MM.1S (cell line): Measurements from ENCODE around the gene MACROD2.
"Not testable (repeated sequence)": the region's sequence is repeated elsewhere in the genome, so short reads cannot be mapped to it uniquely, and the experiment has no call there.

Experiments used
- DNase-seq: peaks from one replicate; pipeline ENCODE4 v3.0.0-alpha.2; 2015
- H2AFZ ChIP-seq: fragments of 300-600 bp; sonication (generic); 2 replicates; pipeline ENCODE4 v1.6.0; 2016; ENCODE audit warnings: antibody characterized with exemption, low read length
- H3F3A ChIP-seq: fragments of 300-600 bp; sonication (generic); 2 replicates; pipeline ENCODE4 v1.6.1; 2016; ENCODE audit warnings: mild to moderate bottlenecking, antibody characterized with exemption, low read length, moderate library complexity, mixed read lengths; ENCODE audit not compliant: insufficient read depth
- H3K27ac ChIP-seq: fragments of 300-600 bp; sonication (generic); 2 replicates; pipeline ENCODE4 v1.5.1; 2016; ENCODE audit warnings: mild to moderate bottlenecking, low read length
- H3K27me3 ChIP-seq: fragments of 300-600 bp; sonication (generic); replicated peaks from 2 replicates; pipeline ENCODE4 v1.6.0; 2016; ENCODE audit warnings: low read length; ENCODE audit not compliant: insufficient read depth
- H3K36me3 ChIP-seq: fragments of 300-600 bp; sonication (generic); replicated peaks from 2 replicates; pipeline ENCODE4 v1.6.1; 2016; ENCODE audit warnings: mild to moderate bottlenecking, low read length, mixed read lengths; ENCODE audit not compliant: insufficient read depth
- H3K4me1 ChIP-seq: fragments of 300-600 bp; sonication (generic); 2 replicates; pipeline ENCODE4 v1.6.1; 2016; ENCODE audit warnings: low read length, mixed read lengths
- H3K4me2 ChIP-seq: fragments of 300-600 bp; sonication (generic); 2 replicates; pipeline ENCODE4 v1.6.0; 2016; ENCODE audit warnings: low read depth, low read length
- H3K4me3 ChIP-seq: fragments of 300-600 bp; sonication (generic); 2 replicates; pipeline ENCODE4 v1.5.1; 2016; ENCODE audit warnings: low read length, mixed read lengths
- H3K79me2 ChIP-seq: fragments of 300-600 bp; sonication (generic); 2 replicates; pipeline ENCODE4 v1.6.1; 2016; ENCODE audit warnings: mixed run types, low read length, mixed read lengths
- H3K9ac ChIP-seq: fragments of 300-600 bp; sonication (generic); 2 replicates; pipeline ENCODE4 v1.6.1; 2016; ENCODE audit warnings: low read length, mixed read lengths
- H3K9me2 ChIP-seq: fragments of 300-600 bp; sonication (generic); replicated peaks from 2 replicates; pipeline ENCODE4 v1.6.1; 2016; ENCODE audit warnings: mild to moderate bottlenecking, low read length, mixed read lengths; ENCODE audit not compliant: insufficient read depth
- H3K9me3 ChIP-seq: fragments of 300-600 bp; sonication (generic); replicated peaks from 2 replicates; pipeline ENCODE4 v1.6.1; 2016; ENCODE audit warnings: mild to moderate bottlenecking, low read length, mixed read lengths; ENCODE audit not compliant: insufficient read depth
- H4K20me1 ChIP-seq: fragments of 300-600 bp; sonication (generic); 2 replicates; pipeline ENCODE4 v1.6.1; 2016; ENCODE audit warnings: mild to moderate bottlenecking, low read length, moderate library complexity, mixed read lengths; ENCODE audit not compliant: insufficient read depth
- EZH2 ChIP-seq: fragments of 300-600 bp; sonication (generic); optimal IDR thresholded peaks from 2 replicates; pipeline ENCODE3; 2017; ENCODE audit warnings: low read depth, mild to moderate bottlenecking, antibody characterized with exemption, low read length, mixed read lengths
- EZH2phosphoT487 ChIP-seq: fragments of 300-600 bp; sonication (generic); IDR thresholded peaks from 2 replicates; pipeline ENCODE4 v1.6.1; 2018; ENCODE audit warnings: antibody characterized with exemption, low read length
- TF ChIP-seq, protein P1 (sequence below): fragments of 300-600 bp; sonication (generic); IDR thresholded peaks from 2 replicates; pipeline ENCODE4 v1.5.1; 2016; ENCODE audit warnings: antibody characterized with exemption, low read length, mixed read lengths

MACROD2 gene

DNA sequence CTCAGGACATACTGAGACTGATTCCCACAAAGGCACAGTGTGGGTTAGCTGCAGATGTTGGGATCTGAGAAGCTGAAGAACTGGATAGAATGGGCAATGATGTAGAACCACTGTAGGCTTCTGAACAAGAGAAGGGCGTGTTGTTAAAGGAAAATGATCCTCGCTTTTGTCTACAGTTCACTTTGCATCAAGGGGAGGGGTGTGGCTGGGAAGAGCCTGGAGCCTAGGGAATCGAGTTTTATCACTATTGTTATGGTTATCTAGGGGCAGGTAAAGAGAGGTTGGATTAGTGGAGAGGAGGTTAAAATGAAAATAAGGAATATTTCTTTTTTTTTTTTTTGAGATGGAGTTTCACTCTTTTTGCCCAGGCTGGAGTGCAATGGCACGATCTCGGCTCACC lies 1809.8 kb downstream of the MACROD2 start:
- H3K27ac ChIP-seq = no peak overlapping the region
- no peak overlapping the region for H3K4me3 ChIP-seq
- H3K4me2 ChIP-seq = no peak overlapping the region

DNA sequence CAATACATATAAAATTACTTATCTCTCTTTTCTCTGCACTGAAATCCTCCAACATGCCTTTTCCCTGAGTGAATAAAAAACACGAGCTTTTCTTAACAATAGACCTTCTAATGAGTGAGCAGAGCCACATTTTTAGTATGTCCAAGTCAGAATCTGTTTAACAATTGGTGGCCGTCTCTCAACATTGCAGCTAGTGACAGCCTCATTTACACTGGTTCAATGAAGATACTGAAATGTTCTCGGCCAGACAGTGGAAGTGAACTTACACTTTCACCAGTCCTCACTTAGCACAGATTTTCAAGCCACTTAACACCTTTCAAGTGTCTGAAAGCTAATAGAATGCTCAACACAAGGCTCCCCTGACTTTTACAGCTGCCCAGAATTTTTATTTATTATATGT lies 1810.8 kb downstream of the MACROD2 start:
- TF ChIP-seq EZH2phosphoT487 = no peak
- no peak for TF ChIP-seq EZH2
- TF ChIP-seq, protein P1, sequence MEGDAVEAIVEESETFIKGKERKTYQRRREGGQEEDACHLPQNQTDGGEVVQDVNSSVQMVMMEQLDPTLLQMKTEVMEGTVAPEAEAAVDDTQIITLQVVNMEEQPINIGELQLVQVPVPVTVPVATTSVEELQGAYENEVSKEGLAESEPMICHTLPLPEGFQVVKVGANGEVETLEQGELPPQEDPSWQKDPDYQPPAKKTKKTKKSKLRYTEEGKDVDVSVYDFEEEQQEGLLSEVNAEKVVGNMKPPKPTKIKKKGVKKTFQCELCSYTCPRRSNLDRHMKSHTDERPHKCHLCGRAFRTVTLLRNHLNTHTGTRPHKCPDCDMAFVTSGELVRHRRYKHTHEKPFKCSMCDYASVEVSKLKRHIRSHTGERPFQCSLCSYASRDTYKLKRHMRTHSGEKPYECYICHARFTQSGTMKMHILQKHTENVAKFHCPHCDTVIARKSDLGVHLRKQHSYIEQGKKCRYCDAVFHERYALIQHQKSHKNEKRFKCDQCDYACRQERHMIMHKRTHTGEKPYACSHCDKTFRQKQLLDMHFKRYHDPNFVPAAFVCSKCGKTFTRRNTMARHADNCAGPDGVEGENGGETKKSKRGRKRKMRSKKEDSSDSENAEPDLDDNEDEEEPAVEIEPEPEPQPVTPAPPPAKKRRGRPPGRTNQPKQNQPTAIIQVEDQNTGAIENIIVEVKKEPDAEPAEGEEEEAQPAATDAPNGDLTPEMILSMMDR = no peak
- Histone ChIP-seq H3K27ac (no peak overlapping the region), H3K4me2 (no peak overlapping the region), H2AFZ (no peak overlapping the region), H4K20me1 (no peaks in the 10 kb centered on the region), H3K4me1 (no peaks in the 10 kb centered on the region), H3K79me2 (no peaks in the 10 kb centered on the region), H3K27me3 (no peaks in the 10 kb centered on the region), H3K9me3 (no peaks in the 10 kb centered on the region), H3K9ac (no peak overlapping the region), H3K9me2 (no peaks in the 10 kb centered on the region), H3K36me3 (no peaks in the 10 kb centered on the region), H3K4me3 (no peak overlapping the region), H3F3A (no peaks in the 10 kb centered on the region)
- DNase-seq = no peak

More for the DNA sequence above, 1809.8 kb downstream of the MACROD2 start:
- no peaks in the 10 kb centered on the region for H3K4me1 ChIP-seq
- no peaks in the 10 kb centered on the region for H3K27me3 ChIP-seq
- no peak overlapping the region for H2AFZ ChIP-seq
- H3K79me2 ChIP-seq = no peaks in the 10 kb centered on the region
- DNase-seq = no peak
- H3K9me3 ChIP-seq = no peaks in the 10 kb centered on the region
- no peaks in the 10 kb centered on the region for H4K20me1 ChIP-seq
- no peaks in the 10 kb centered on the region for H3F3A ChIP-seq
- H3K9ac ChIP-seq = no peak overlapping the region
- TF ChIP-seq EZH2phosphoT487 = no peak
- TF ChIP-seq EZH2 = no peak
- TF ChIP-seq, protein P1 = no peak
- H3K36me3 ChIP-seq = no peaks in the 10 kb centered on the region
- H3K9me2 ChIP-seq = no peaks in the 10 kb centered on the region

DNA sequence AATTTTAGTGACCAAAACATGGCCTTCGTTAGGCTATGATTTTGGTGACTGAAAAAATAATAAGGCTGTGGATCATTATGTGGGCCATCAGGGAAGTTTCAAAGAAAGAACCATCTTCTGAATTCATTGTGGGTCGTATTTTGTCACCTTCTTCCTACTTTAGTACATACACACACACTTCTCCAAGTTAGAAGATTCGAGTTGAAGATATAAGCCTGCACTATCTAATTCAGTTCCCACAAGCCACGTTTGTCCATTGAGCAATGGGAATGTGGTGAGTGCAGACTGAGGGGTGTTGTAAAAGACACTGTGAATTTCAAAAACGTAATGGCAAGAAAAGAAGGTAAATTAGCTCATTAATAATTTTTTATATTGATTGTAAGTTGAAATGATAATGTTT lies 1812.0 kb downstream of the MACROD2 start:
- Histone ChIP-seq H4K20me1 (no peaks in the 10 kb centered on the region), H3K79me2 (no peaks in the 10 kb centered on the region), H2AFZ (no peak overlapping the region), H3K4me2 (no peak overlapping the region), H3K27ac (no peak overlapping the region), H3K4me3 (no peak overlapping the region), H3K9me2 (no peaks in the 10 kb centered on the region), H3K9me3 (no peaks in the 10 kb centered on the region), H3K27me3 (no peaks in the 10 kb centered on the region), H3K4me1 (no peaks in the 10 kb centered on the region), H3F3A (no peaks in the 10 kb centered on the region), H3K36me3 (no peaks in the 10 kb centered on the region), H3K9ac (no peak overlapping the region)
- TF ChIP-seq EZH2 (no peak), EZH2phosphoT487 (no peak)
- TF ChIP-seq, protein P1 = no peak
- DNase-seq = no peak

DNA sequence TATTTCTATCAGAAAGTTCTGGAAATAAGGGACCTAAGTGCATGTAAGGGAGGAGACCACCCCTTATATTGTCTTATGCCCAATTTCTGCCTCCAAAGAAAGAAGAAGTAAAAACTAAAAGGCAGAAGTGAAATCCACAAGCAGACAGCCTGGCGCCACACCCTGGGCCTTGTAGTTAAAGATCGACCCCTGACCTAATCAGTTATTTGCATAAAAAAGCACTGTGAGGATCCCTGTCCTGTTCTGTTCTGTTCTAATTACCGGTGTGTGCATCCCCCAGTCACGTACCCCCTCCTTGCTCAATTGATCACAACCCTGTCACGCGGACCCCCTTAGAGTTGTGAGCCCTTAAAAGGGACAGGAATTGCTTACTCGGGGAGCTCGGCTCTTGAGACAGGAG lies 1812.5 kb downstream of the MACROD2 start:
- not testable (repeated sequence) for H4K20me1 ChIP-seq, H3K79me2 ChIP-seq, H3F3A ChIP-seq, H2AFZ ChIP-seq, H3K9me2 ChIP-seq, H3K4me2 ChIP-seq, H3K27ac ChIP-seq, H3K36me3 ChIP-seq, H3K4me3 ChIP-seq, H3K27me3 ChIP-seq, H3K9me3 ChIP-seq, H3K9ac ChIP-seq, H3K4me1 ChIP-seq, DNase-seq
